Measurements from ENCODE around the gene PRICKLE2.

The PRICKLE2 gene

DNA sequence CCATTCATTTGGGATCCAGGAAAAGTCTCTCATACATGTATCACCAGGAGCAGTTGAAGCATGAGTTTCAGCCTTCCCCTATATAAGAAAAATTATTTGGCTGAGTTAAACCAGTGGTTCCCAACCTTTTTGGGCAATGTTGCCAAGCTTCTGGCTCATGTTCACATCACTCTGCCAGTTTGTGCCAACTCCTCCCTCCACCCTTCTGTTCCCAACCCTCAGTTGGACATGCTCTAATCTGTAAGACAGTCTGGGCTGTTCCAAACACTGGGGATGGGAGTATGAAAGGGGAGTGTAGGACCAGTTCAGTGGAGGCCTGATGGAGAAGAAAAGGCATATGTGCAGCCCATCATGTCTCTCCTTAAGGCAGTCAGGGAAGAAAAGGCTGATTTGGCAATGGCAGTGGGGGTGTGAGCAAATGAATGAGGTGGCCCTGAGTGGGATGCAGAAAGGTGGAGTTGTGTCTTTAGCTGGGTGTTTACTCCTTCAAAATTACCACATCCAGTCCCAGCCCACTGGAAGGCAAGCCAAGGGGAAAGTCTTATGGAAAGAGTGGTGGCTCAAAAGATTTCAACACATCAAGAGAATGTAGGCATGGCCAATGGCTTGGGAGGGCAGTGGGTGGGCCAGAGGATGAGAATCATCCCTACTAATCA, 32.0 kb upstream of the PRICKLE2 start:
- TF ChIP-seq POLR2AphosphoS5 (IDR thresholded peaks at IDR 0.05; ENCODE audit: low read depth, low read length): no peak
- TF ChIP-seq PAX5 (IDR thresholded peaks at IDR 0.05; ENCODE audit: insufficient read depth, low read length, severe bottlenecking): no peak
- TF ChIP-seq POU2F2 (IDR thresholded peaks at IDR 0.05; ENCODE audit: low read depth, low read length): no peak
- TF ChIP-seq TAF1 (IDR thresholded peaks at IDR 0.05; ENCODE audit: low read depth, low read length): no peak
- TF ChIP-seq POLR2A (IDR thresholded peaks at IDR 0.05; ENCODE audit: low read depth, low read length): no peak
- TF ChIP-seq SPI1 (IDR thresholded peaks at IDR 0.05; ENCODE audit: low read depth, low read length): no peak

GRCh38 chr3:64255741-64256340, 30.6 kb upstream of the PRICKLE2 start:
- DNase-seq (ENCODE audit: insufficient read length, low spot score): no peak
- TF ChIP-seq POLR2A (IDR thresholded peaks at IDR 0.05; ENCODE audit: low read depth, low read length): no peak
- TF ChIP-seq SPI1 (IDR thresholded peaks at IDR 0.05; ENCODE audit: low read depth, low read length): no peak
- TF ChIP-seq POU2F2 (IDR thresholded peaks at IDR 0.05; ENCODE audit: low read depth, low read length): no peak
- TF ChIP-seq PAX5 (IDR thresholded peaks at IDR 0.05; ENCODE audit: insufficient read depth, low read length, severe bottlenecking): no peak
- TF ChIP-seq POLR2AphosphoS5 (IDR thresholded peaks at IDR 0.05; ENCODE audit: low read depth, low read length): no peak
- TF ChIP-seq TAF1 (IDR thresholded peaks at IDR 0.05; ENCODE audit: low read depth, low read length): no peak
- no peak for FAIRE-seq

More for the DNA sequence above, 32.0 kb upstream of the PRICKLE2 start:
- FAIRE-seq (no peak), DNase-seq (ENCODE audit: insufficient read length, low spot score) (no peak)

GRCh38 chr3:64254443-64254842, 29.2 kb upstream of the PRICKLE2 start:
- no peak for DNase-seq (ENCODE audit: insufficient read length, low spot score)
- TF ChIP-seq PAX5 (IDR thresholded peaks at IDR 0.05; ENCODE audit: insufficient read depth, low read length, severe bottlenecking): no peak
- no peak for TF ChIP-seq POLR2AphosphoS5 (IDR thresholded peaks at IDR 0.05; ENCODE audit: low read depth, low read length)
- no peak for TF ChIP-seq TAF1 (IDR thresholded peaks at IDR 0.05; ENCODE audit: low read depth, low read length)
- no peak for TF ChIP-seq POU2F2 (IDR thresholded peaks at IDR 0.05; ENCODE audit: low read depth, low read length)
- no peak for TF ChIP-seq SPI1 (IDR thresholded peaks at IDR 0.05; ENCODE audit: low read depth, low read length)
- TF ChIP-seq POLR2A (IDR thresholded peaks at IDR 0.05; ENCODE audit: low read depth, low read length): no peak
- FAIRE-seq: no peak

DNA sequence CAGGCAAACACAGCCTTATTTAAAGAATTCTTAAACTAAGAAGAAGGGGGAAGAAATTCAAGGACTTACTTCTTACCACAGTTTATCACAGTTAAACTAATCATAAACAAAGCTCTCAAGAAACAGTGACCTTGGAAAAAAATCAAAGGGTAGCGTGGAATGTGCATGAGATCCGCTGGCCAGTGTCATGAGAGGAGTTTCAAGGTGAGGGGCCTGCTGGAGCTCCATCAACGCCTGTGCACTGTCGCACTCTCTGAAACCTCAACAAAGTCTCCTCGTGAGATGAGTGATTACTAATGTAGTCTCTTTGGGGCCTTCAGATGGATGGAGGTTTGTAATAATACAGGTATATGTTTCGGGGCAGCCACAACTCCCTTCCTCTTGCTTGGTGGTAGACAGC, 28.4 kb upstream of the PRICKLE2 start:
- TF ChIP-seq POLR2AphosphoS5 (IDR thresholded peaks at IDR 0.05; ENCODE audit: low read depth, low read length) (no peak), POU2F2 (IDR thresholded peaks at IDR 0.05; ENCODE audit: low read depth, low read length) (no peak), POLR2A (IDR thresholded peaks at IDR 0.05; ENCODE audit: low read depth, low read length) (no peak), SPI1 (IDR thresholded peaks at IDR 0.05; ENCODE audit: low read depth, low read length) (no peak), PAX5 (IDR thresholded peaks at IDR 0.05; ENCODE audit: insufficient read depth, low read length, severe bottlenecking) (no peak), TAF1 (IDR thresholded peaks at IDR 0.05; ENCODE audit: low read depth, low read length) (no peak)
- DNase-seq (ENCODE audit: insufficient read length, low spot score): no peak
- no peak for FAIRE-seq

GRCh38 chr3:64251019-64251418, 25.8 kb upstream of the PRICKLE2 start:
- no peak for FAIRE-seq
- DNase-seq (ENCODE audit: insufficient read length, low spot score): no peak
- TF ChIP-seq POU2F2 (IDR thresholded peaks at IDR 0.05; ENCODE audit: low read depth, low read length) (no peak), POLR2AphosphoS5 (IDR thresholded peaks at IDR 0.05; ENCODE audit: low read depth, low read length) (no peak), TAF1 (IDR thresholded peaks at IDR 0.05; ENCODE audit: low read depth, low read length) (no peak), PAX5 (IDR thresholded peaks at IDR 0.05; ENCODE audit: insufficient read depth, low read length, severe bottlenecking) (no peak), POLR2A (IDR thresholded peaks at IDR 0.05; ENCODE audit: low read depth, low read length) (no peak), SPI1 (IDR thresholded peaks at IDR 0.05; ENCODE audit: low read depth, low read length) (no peak)

GRCh38 chr3:64247991-64248646, 22.9 kb upstream of the PRICKLE2 start:
- DNase-seq (ENCODE audit: insufficient read length, low spot score) (no peak), FAIRE-seq (no peak)
- TF ChIP-seq POLR2AphosphoS5 (IDR thresholded peaks at IDR 0.05; ENCODE audit: low read depth, low read length) (no peak), SPI1 (IDR thresholded peaks at IDR 0.05; ENCODE audit: low read depth, low read length) (no peak), POU2F2 (IDR thresholded peaks at IDR 0.05; ENCODE audit: low read depth, low read length) (no peak), TAF1 (IDR thresholded peaks at IDR 0.05; ENCODE audit: low read depth, low read length) (no peak), PAX5 (IDR thresholded peaks at IDR 0.05; ENCODE audit: insufficient read depth, low read length, severe bottlenecking) (no peak), POLR2A (IDR thresholded peaks at IDR 0.05; ENCODE audit: low read depth, low read length) (no peak)

- DNase-seq (ENCODE audit: insufficient read length, low spot score) (no peak), FAIRE-seq (no peak)
- TF ChIP-seq PAX5 (IDR thresholded peaks at IDR 0.05; ENCODE audit: insufficient read depth, low read length, severe bottlenecking): no peak
- TF ChIP-seq TAF1 (IDR thresholded peaks at IDR 0.05; ENCODE audit: low read depth, low read length): no peak
- no peak for TF ChIP-seq POLR2A (IDR thresholded peaks at IDR 0.05; ENCODE audit: low read depth, low read length)
- no peak for TF ChIP-seq POU2F2 (IDR thresholded peaks at IDR 0.05; ENCODE audit: low read depth, low read length)
- no peak for TF ChIP-seq POLR2AphosphoS5 (IDR thresholded peaks at IDR 0.05; ENCODE audit: low read depth, low read length)
- TF ChIP-seq SPI1 (IDR thresholded peaks at IDR 0.05; ENCODE audit: low read depth, low read length): no peak
Measured at GRCh38 chr3:64244011-64244942, 19.0 kb upstream of the PRICKLE2 start.

- no peak for DNase-seq (ENCODE audit: insufficient read length, low spot score)
- TF ChIP-seq TAF1 (IDR thresholded peaks at IDR 0.05; ENCODE audit: low read depth, low read length): no peak
- TF ChIP-seq POLR2A (IDR thresholded peaks at IDR 0.05; ENCODE audit: low read depth, low read length): no peak
- no peak for TF ChIP-seq POLR2AphosphoS5 (IDR thresholded peaks at IDR 0.05; ENCODE audit: low read depth, low read length)
- TF ChIP-seq POU2F2 (IDR thresholded peaks at IDR 0.05; ENCODE audit: low read depth, low read length): no peak
- TF ChIP-seq PAX5 (IDR thresholded peaks at IDR 0.05; ENCODE audit: insufficient read depth, low read length, severe bottlenecking): no peak
- no peak for TF ChIP-seq SPI1 (IDR thresholded peaks at IDR 0.05; ENCODE audit: low read depth, low read length)
- no peak for FAIRE-seq
Measured at GRCh38 chr3:64242435-64242834, 17.2 kb upstream of the PRICKLE2 start.

Data from GM12891 (cell line).